Stimulated activated CD4-positive, alpha-beta T cell treated with anti-CD3 and anti-CD28 coated beads, Interleukin-1b, Interleukin-23, amount 100 ng/mL, for 4 hours (primary cell): ENCODE data around the gene RAB35.

ENCODE experiments used
- DNase-seq, 2 donors: peaks; one replicate each; pipeline ENCODE4 v3.0.0-alpha.2; 2020; ENCODE audit warnings: low read depth in 2 of 2

The RAB35 gene

DNA sequence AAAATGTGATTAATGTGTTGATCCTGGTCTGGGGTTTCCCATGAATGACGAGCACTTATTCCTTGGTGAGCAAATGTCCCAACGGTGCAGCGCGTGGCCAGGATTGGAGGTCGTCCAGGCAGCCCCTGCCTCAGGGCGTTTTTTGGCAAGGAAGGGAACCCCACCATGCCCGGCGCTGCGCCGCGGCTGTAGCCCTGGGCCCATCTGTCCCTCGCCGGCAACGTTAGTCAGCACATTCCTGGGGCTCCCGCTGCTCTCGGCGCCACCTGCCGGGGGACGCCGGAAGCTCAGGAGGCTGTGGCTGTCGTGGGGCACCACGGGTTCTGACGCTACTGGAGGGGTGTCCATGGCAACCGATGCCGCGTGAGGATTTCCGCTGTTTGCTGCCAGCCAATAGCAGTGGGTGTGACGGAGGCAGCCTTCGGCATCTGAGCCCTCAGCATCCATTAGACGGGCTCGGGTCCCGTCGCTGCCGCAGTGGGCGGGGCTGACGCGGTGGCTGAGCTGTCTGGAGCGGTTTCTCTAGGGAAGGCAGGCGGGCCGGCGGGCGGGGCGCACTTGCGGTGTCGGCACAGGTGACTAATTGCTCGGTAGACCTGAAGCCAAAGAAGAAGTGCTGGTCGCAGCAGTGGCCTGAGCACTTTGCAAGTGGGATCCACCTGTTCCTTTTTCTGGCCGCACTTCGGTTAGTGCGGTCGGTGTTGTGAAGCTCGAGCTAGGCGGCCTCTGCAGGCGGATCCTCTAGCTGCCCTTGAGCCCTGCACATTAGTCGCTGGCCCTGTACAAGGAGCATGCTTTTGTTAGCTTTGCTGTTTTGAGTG, 29.5 kb downstream of the RAB35 start:
- DNase-seq = peak; percentile 96 to 98

DNA sequence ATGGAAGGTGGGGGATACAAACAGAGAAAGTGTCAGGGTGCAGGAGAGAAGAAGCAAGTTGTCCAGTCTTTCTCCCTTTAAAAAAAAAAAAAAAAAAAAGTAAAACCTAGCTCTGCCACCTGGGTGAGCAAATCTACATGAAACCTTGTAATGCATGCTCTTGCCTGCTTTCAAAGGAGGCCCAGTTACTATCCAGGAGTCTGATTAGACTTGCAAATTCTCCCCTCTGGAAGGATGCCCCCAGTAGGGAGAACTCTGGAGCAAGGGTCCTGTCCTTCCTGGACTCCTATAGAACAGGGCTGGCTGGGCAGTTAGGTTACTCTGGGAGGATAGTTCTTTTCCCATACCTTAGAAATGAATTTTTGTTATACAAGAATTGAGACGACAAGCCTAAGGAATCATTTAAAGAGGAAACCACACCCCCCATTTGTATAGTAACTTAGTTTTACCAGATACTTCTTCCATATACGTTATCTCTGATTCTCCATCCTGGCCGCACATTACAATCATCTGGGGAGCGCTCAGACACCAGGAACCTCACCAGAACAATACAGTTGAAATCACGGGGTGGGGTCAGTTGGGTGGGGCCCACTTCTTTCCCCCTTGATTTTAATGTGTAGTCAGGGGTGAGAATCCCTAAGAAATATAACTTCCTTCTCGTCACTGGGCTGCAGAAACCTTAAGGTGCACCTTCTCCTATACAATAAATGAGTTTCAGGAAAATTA, 30.5 kb downstream of the RAB35 start:
- no peak for DNase-seq

DNA sequence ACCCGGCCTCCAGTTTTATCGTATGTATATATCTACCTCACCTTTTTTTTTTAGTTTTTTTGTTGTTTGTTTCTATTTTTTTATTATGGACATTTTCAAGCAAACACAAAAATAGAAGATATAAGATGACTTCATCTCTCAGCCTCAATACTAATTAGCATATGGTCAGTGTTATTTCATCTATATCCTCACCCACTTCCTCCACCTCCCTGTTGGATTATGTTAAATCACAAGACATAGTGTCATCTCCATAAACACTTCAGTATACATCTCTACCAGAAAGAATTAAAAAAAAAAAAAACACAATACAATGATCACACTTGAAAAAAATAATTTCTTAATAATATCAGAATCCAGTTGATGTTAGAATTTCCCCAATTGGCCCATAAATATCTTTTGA, 34.9 kb downstream of the RAB35 start:
- no peak for DNase-seq

DNA sequence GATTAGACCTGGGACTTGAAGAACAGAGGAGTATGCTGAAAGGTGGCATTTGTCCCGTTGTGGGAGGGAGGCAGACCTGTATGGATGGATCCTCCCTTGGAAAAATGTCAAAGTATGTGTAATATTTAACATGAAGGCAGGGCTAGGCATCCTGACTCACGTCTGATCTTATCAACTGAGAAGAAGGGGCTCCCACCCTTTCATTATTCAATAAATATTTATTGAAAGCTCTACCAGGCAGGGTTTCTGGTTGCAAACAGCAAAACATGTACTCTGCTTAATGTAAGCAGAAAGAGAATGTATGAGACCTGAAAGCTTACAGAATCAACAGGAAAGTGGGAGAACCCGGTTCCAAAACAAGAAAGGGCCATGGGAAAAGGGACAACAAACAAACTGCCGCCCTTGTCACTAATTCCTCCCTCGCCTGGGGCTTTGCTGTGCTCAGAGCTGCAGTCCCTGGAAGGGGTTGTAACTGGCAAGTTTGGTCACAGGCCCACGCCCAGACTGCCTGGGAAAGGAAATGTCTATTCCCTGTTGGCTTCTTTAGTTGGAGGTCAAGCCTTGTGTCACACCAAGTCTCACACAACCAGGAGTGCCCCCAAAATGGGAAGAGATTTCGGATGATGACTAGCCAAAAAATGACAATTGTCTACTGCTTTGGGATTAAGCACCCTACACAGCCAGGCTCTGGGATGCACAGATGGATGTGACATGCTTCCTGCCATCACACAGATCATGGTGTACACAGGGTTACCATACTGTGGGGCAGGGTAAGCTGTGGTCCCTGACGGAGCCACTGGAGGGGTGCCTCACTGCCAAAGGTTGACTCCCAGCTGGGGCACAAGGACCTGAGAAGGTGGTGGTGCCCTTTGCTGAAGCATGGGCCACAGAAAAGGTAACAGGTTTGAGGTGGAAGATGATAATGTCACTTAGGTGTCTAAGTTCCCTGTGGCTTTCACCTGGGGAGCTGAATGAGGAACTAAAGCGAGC, 36.8 kb downstream of the RAB35 start:
- DNase-seq = no peak

DNA sequence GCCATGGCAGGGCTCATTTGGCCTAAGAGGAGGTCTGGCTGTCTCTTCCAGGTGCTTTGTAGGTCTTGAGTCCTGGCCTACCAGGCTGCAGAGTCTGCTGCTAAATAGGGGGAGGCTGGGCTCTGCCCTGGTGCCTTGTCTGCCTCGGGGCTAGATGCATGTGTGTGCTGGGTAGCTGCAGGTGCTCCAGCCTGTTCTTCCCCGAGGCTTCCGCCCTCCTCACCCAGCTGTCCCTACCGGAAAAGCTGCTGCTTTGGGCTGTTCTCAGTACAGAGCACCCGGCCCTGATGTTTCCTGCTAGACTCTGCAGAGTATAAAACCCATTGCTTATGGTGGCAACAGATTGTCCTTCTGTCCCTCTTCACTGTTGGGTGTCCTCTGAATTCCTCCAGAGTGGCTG, 37.7 kb downstream of the RAB35 start:
- DNase-seq = no peak

DNA sequence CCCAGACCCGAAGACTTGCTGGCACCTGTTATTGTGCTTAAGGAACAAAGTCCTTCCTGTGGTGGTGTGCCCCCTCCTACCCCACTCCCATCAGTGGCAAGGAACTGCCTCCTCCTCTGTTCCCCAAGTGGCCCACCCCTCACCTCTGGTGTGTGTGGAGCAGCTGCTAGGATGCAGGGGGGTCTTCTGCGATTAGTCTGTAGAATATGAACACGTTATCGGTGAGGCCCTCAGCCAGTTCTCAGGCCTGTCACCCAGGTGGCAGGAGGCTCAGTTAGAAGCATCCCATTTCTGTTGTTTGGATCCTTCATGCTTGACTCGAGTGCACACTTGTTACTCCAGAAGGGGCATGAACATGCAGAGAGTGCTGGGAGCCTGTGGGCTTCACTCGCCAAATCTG, 39.3 kb downstream of the RAB35 start:
- no peak for DNase-seq

DNA sequence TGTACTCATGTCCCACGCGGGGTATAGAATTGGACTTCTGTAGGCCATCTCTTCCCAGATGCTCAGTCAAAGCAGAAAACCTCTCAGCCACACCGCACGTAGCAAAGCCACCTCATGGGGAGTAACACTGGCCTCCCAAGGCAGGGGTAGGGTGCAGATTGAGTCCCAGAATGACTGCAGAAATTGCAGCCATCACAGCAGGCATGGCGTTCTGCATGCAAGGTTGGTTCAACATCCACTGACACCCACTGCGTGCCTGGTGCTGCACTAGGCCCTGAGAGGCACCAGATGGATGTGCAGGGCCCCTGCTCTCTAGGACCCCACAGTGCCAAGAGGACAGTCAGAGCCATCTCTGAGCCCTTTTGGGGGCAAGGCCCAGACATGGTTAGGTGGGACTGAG, 39.9 kb downstream of the RAB35 start:
- DNase-seq = no peak

DNA sequence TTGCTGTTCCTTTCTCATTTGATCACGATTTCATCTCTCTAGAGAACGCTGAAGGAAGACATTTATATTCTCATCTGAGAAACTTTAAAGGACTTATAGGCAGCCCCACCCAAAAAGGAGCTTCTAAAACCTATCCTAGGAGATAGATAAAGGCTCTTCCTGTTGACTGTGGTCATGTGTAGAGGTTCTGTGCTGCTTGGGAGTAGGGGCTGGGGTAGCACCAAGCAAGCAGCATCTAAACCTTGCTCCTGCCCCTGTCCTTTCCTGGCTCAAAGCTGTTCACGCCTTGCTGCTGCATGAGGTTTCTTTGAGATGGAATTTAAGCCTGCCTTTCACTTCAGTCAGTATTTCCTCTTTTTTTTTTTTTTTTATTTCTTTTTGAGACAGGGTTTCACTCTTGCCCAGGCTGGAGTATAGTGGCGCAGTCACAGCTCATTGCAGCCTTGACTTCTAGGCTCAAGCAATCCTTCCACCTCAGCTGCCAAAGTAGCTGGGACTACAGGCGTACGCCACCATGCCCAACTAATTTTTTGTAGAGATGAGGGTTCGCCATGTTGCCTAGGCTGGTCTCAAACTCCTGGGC, 41.4 kb downstream of the RAB35 start:
- DNase-seq = no peak

DNA sequence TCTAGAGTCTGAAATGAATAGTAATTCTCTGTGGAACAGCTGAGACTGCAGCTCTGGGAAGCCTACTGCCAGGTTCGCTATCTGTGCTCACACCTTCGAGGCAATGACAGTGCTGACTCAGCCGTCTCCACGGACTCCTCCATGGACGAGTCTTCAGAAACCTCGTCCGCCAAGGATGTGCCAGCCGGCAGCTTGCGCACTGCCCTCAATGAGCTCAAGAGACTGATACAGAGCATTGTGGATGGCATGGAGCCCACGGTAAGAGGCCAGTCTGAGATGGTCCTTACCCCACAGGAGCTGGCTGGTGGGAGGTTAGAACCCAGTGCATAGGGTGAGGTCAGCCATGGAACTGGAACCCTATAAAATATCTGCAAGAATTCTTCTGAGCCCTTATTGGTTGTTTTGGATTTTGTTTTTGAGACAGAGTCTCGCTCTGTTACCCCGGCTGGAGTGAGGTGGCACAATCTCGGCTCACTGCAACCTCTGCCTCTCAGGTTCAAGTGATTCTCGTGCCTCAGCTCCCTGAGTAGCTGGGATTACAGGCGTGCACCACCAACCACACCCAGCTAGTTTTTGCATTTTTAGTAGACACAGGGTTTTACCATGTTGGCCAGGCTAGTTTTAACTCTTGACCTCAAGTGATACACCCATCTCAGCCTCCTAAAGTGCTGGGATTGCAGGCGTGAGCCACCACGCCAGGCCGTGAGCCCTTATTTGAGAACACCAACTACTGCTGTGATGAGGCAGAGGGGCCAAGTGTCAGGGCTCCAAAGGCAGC, 43.9 kb downstream of the RAB35 start:
- no peak for DNase-seq

DNA sequence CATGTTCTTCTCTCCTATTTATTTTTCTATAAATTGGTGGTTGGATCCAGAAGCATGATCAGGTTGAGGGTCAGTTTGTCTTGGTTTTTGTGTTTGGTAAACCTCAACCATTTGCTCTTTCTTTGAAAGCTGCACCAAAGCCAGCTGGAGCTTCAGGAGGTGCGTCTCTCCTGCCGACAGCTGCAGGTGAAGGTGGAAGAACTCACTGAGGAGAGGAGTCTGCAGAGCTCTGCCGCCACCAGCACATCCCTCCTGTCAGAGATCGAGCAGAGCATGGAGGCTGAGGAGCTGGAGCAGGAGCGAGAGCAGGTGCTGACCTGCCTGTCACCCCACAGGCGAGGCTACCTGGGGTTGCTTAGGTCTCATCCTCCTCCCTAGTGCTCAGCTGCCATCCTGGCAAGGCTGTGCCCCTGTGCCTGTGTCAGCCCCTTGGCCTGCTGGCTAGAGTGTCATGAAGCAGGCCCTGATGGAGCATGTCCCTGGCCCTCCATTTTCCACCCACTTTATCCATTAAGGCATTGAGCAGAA, 45.0 kb downstream of the RAB35 start:
- no peak for DNase-seq

DNA sequence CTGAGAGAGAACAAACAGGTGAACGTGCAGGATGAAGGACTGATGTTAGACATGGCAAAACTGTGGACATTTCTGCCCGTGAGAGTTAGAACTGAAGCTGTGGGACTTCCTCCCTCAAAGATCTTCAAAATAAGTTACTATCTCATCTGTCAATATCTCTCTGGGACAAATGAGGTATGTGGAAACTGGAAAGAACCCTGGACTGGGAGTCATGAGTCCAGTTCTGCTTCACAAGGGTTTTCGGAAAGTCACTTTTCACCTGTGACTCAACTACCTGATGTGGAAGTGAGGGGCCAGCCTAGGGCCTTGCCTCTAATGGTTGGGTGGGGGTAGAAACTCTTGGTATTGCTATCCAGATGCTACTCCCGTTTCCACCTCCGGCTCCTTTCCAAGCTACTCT, 47.3 kb downstream of the RAB35 start:
- DNase-seq = no peak

DNA sequence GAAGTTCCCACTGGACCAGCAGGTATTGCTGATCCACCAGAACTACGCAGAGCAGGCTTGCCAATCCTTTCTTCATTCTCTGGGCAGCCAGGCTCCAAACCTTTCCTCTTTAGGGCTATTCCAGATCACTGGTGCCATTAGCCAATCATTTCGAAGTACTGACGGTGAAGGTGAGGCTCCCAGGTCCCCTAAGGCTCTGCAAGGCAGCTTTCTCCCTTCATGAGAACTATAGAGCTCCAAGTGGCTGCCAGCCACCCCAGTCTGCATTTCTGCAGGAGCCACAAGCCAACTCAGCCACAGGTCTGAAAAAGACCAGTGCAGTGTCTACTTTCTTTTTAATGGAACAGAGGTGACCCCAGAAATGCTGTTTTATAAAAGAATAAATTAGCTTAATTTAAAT, 48.7 kb downstream of the RAB35 start:
- DNase-seq = no peak

DNA sequence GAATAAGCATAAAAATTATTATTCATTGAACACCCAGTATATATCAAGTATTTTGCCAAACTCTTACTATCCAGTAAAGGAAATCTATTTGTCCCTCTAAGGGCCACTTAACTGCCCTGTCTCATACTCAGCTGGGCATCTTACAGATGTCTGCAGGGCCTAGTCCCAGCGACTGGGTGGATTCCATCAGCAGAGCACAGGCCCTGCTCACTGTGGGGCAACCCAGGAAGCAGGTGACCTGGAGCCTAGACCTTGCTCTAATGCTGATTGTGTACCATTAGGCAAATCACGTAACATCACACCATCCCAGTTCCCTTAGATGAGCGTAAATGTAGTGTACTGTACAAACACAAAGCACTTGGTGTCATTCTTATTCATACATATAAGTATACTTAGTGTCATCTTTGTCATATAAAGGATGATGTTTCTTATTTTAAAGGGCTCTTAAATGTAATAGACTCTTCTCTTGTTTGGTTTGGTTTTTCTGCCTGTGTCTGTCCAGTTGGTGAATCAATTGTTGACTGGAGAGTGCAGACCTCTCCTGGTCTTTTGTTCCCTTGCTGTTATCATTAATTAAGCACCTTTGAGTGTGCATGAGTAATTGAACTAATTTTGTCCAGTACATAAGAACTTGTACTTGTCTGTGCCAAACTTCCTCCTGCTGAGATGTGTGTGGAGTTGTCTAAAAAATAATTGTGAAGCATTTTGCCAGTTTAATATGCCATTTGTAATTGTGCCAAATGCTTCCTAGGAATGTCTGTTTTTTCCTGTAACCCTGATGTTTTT, 49.3 kb downstream of the RAB35 start:
- no peak for DNase-seq

DNA sequence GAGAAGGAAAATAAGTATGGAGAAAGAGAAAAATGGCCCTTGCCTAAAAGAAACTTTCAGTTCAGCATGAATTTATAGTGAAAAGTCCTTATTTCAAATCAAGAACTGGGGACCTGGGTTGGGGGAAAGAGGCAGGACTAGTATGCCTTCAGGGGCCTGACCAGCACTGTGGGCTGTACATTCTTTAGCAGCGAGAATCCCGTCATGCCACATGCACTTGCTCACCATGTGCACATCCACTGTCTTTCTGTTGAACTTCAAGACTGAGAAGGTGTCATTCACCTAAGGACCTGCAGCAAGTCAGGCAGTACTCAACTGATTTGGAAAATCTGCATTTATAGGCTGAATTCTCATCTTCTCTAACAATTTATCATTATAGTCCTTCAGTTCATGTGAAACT, 50.2 kb downstream of the RAB35 start:
- no peak for DNase-seq

DNA sequence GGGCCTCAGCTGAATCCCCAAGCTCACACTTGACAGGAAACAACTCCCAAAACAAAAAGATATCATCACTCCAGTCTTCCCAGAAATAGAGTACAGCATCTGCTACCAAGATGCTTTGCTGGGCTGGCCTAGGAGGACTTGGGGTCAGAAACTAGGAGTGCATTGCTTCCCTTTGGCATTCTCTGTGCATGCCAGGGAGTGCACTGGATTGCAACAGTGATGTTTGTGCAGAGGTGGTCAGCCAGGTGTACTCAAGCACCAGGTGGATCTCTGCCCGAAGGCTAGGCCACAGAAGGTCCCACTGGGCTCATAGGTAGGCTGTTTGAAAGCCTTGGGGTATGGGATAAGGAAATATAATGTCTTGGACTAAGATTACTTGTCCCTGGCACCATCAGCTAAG, 51.1 kb downstream of the RAB35 start:
- DNase-seq = no peak

DNA sequence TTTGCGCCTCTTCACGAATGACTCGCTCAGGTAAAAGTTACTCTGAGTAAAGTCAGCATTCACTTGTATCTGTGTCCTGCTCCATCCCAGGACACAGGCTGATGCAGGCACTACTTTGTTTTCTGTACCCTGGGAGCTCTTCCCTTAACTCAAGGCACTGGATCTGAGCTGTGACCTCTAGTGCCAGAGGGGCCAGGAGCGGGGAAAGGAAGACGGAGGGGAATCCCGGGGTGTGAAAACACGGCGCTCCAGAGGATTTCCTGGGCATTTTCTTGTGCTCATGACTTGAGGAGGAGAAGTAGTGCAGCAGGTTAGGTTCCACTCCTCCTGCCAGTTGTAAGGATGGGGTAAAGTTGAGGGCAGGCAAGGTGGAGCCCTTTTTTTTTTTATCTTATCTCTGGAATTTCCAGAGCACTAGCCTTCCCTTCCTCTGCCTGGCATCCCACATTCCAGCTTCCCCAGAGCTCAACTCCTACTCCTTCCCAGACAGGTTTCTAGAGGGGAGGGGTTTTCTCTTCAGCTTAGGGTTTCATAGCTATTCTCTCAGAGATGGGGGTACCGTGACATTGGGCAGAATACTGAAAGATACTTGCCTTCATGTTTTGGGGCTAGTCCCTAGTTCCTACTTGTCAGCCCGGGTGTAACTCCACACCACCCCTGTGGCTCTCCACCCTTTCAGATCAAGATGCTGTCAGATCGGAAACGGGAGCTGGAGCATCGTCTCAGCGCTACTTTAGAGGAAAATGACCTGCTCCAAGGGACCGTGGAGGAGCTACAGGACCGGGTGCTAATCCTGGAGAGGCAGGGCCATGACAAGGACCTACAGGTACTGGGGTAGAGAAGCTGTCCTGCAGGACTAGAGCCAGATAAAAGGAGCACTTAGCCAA, 52.3 kb downstream of the RAB35 start:
- DNase-seq = no peak

DNA sequence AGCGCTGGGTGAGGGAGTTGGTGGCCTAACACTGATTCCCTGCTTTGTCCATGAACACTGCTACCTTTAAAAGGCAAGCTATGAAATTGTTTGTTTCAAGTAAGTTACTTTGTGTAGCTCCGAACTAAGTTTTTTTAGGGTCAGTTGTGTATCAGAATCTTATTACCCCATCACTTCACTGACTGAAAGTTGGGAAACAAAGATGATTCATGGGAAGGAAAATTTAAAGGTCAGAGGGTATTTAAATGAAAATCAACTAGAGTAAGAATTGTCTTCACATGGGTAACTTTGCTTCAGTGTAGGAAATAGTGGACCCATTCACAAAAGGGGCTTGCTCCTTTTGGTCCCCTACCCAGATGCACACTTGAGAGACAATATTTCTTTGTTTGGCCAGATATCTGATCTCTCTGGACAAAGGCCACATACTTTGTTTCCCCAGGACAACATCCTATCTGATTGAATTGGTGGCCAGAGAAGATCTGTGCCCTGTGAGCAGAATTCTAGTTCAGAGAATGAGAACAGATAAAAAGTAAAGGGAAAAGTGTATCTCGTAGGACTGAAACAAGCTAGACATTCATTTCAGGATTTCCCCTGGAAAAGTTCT, 53.5 kb downstream of the RAB35 start:
- DNase-seq = no peak

DNA sequence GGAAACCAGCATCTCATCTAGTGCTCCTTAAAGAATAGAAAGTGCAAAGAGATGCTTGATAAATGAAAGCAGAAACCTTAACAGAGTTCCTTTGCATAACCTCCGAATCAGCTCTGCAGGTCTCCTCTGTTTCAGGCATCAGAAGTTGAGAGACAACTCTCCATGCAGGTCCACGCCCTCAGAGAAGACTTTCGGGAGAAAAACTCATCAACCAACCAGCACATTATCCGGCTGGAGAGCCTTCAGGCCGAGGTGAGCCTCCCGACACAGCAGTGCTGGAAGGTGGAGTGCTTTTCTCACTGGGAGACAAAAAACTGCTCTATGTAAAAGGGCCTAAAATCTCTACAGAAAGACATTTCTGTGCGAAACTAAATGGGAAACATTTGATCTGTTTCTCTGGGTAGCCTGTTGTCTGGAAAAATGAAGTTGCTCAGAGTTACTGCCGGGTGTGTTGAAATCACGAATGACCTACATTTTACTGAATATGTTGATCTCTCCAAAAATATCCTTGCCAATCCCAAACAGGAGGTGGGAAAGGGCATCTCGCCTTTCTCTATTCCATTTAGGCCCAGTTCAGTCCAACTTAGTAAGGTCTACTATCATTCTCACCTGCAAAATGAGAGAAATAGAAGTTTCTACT, 54.9 kb downstream of the RAB35 start:
- no peak for DNase-seq
